Activated T-cell treated with anti-CD3 and anti-CD28 coated beads, Interleukin-2, amount 50 U/mL, for 4 hours (primary cell): ENCODE results near the gene DCLRE1C. TPM values are rescaled to one million over a fixed set of nuclear protein-coding genes. Genes with fewer than 3 reads are reported as not detected.
"Not testable (repeated sequence)": the region's sequence is repeated elsewhere in the genome, so short reads cannot be mapped to it uniquely, and the experiment has no call there.

ENCODE experiments used
- ATAC-seq, 2 donors: fragments of 200-7000 bp; cut with Tn5 transposase; one replicate each; pipeline ENCODE4 v1.10.0; 2021
- DNase-seq: peaks from one replicate; pipeline ENCODE4 v3.0.0-alpha.2; 2020
- H3K27me3 Mint-ChIP-seq: one replicate; pipeline ENCODE4 v1.8.0; 2021; ENCODE audit warnings: low read depth, mixed read lengths
- H3K36me3 Mint-ChIP-seq: one replicate; pipeline ENCODE4 v1.8.0; 2022; ENCODE audit warnings: mixed read lengths; ENCODE audit not compliant: insufficient read depth
- H3K4me1 Mint-ChIP-seq: one replicate; pipeline ENCODE4 v1.8.0; 2021; ENCODE audit warnings: low read depth, mixed read lengths
- H3K4me3 Mint-ChIP-seq: one replicate; pipeline ENCODE4 v1.8.0; 2021; ENCODE audit warnings: mild to moderate bottlenecking, moderate library complexity, mixed read lengths
- H3K9me3 Mint-ChIP-seq: one replicate; pipeline ENCODE4 v1.8.0; 2021; ENCODE audit warnings: mixed read lengths
- total RNA-seq, 3 donors: library from RNA; stranded (reverse); gene quantifications; one replicate each; pipeline ENCODE4 v1.2.1, GENCODE V29; 2021

Gene DCLRE1C
- total RNA-seq, result 10 to 100 TPM in 1 of 3 donors, 1 to 10 TPM in 2; 8.4 to 10.1 (median 8.5) TPM

- DNase-seq, result peak; percentile 77
- Mint-ChIP-seq H3K4me1 (peaks cover 51% of the 10 kb centered on the region), H3K27me3 (no peaks in the 10 kb centered on the region), H3K4me3 (peak within 1 kb of the TSS; percentile 88), H3K36me3 (peaks cover 6% of the 10 kb centered on the region), H3K9me3 (no peaks in the 10 kb centered on the region)
- peak; percentile 93 to 94 for ATAC-seq
Measured at GRCh38 chr10:14954001-14954770, at the start of gene DCLRE1C. DCLRE1C (minus strand) TSS chr10:14954096; CDS start chr10:14954010, 86 bp downstream.

- H3K9me3 Mint-ChIP-seq, result no peaks in the 10 kb centered on the region
- no peaks in the 10 kb centered on the region for H3K36me3 Mint-ChIP-seq
- DNase-seq (no peak), ATAC-seq (no peak)
- H3K4me3 Mint-ChIP-seq, result no peak overlapping the region
- peaks cover 1% of the 10 kb centered on the region for H3K27me3 Mint-ChIP-seq
- H3K4me1 Mint-ChIP-seq, result peaks cover 1% of the 10 kb centered on the region
Measured at GRCh38 chr10:14995964-14996565, 42.2 kb upstream of the DCLRE1C start.

GRCh38 chr10:14993500-14994455 lies 39.9 kb upstream of the DCLRE1C start:
- H3K36me3 Mint-ChIP-seq, DNase-seq, H3K4me1 Mint-ChIP-seq, ATAC-seq, H3K9me3 Mint-ChIP-seq, H3K27me3 Mint-ChIP-seq, H3K4me3 Mint-ChIP-seq: not testable (repeated sequence)

GRCh38 chr10:14992336-14992735 lies 38.4 kb upstream of the DCLRE1C start:
- not testable (repeated sequence) for H3K9me3 Mint-ChIP-seq, DNase-seq, H3K36me3 Mint-ChIP-seq, H3K4me3 Mint-ChIP-seq, ATAC-seq, H3K27me3 Mint-ChIP-seq, H3K4me1 Mint-ChIP-seq

- H3K27me3 Mint-ChIP-seq, H3K4me1 Mint-ChIP-seq, H3K9me3 Mint-ChIP-seq, ATAC-seq, H3K4me3 Mint-ChIP-seq, H3K36me3 Mint-ChIP-seq: not testable (repeated sequence)
- DNase-seq, result peak; percentile 44
Measured at GRCh38 chr10:14991035-14991749, 37.3 kb upstream of the DCLRE1C start.

- H3K27me3 Mint-ChIP-seq, H3K4me3 Mint-ChIP-seq, H3K36me3 Mint-ChIP-seq, ATAC-seq, H3K4me1 Mint-ChIP-seq, DNase-seq, H3K9me3 Mint-ChIP-seq: not testable (repeated sequence)
Measured at GRCh38 chr10:14989552-14989951, 35.7 kb upstream of the DCLRE1C start.

GRCh38 chr10:14982744-14983143 lies 28.8 kb upstream of the DCLRE1C start:
- no peaks in the 10 kb centered on the region for H3K4me1 Mint-ChIP-seq
- ATAC-seq, result no peak
- no peaks in the 10 kb centered on the region for H3K27me3 Mint-ChIP-seq
- no peaks in the 10 kb centered on the region for H3K36me3 Mint-ChIP-seq
- no peak overlapping the region for H3K4me3 Mint-ChIP-seq
- no peak for DNase-seq
- no peaks in the 10 kb centered on the region for H3K9me3 Mint-ChIP-seq

GRCh38 chr10:14975672-14976273 lies 21.9 kb upstream of the DCLRE1C start:
- Mint-ChIP-seq H3K4me1 (no peaks in the 10 kb centered on the region), H3K36me3 (no peaks in the 10 kb centered on the region), H3K9me3 (no peaks in the 10 kb centered on the region), H3K4me3 (no peak overlapping the region), H3K27me3 (peaks cover 14% of the 10 kb centered on the region)
- DNase-seq (no peak), ATAC-seq (no peak)

GRCh38 chr10:14974153-14974998 lies 20.5 kb upstream of the DCLRE1C start:
- H3K36me3 Mint-ChIP-seq, DNase-seq, H3K9me3 Mint-ChIP-seq, H3K4me3 Mint-ChIP-seq, H3K4me1 Mint-ChIP-seq, ATAC-seq: not testable (repeated sequence)
- peaks cover 14% of the 10 kb centered on the region for H3K27me3 Mint-ChIP-seq

GRCh38 chr10:14971867-14972448 lies 18.1 kb upstream of the DCLRE1C start:
- Mint-ChIP-seq H3K4me3 (no peak overlapping the region), H3K9me3 (no peaks in the 10 kb centered on the region), H3K4me1 (peaks cover 4% of the 10 kb centered on the region), H3K27me3 (peaks cover 14% of the 10 kb centered on the region), H3K36me3 (no peaks in the 10 kb centered on the region)
- peak in 1 of 2 donors; percentile 50 for ATAC-seq
- DNase-seq, result peak; percentile 36

GRCh38 chr10:14967897-14968296 lies 14.0 kb upstream of the DCLRE1C start:
- no peak overlapping the region for H3K4me3 Mint-ChIP-seq
- no peak for ATAC-seq
- H3K4me1 Mint-ChIP-seq, result peaks cover 6% of the 10 kb centered on the region
- no peak for DNase-seq
- no peaks in the 10 kb centered on the region for H3K9me3 Mint-ChIP-seq
- no peaks in the 10 kb centered on the region for H3K36me3 Mint-ChIP-seq
- H3K27me3 Mint-ChIP-seq, result no peaks in the 10 kb centered on the region

- H3K9me3 Mint-ChIP-seq, result no peaks in the 10 kb centered on the region
- peaks cover 28% of the 10 kb centered on the region for H3K4me1 Mint-ChIP-seq
- DNase-seq (peak; percentile 95), ATAC-seq (peak; percentile 91 to 93)
- H3K36me3 Mint-ChIP-seq, result no peaks in the 10 kb centered on the region
- H3K4me3 Mint-ChIP-seq, result peak within 1 kb of the TSS; percentile 90
- H3K27me3 Mint-ChIP-seq, result no peaks in the 10 kb centered on the region
Measured at GRCh38 chr10:14959221-14960057, 5.5 kb upstream of the DCLRE1C start, which contains the start of gene MEIG1. MEIG1 (plus strand) TSS chr10:14959388; CDS start chr10:14966469, 7,081 bp downstream.
